Measurements from ENCODE around the gene COL13A1. TPM values are rescaled to one million over a fixed set of nuclear protein-coding genes. Genes with fewer than 3 reads are reported as not detected.

The COL13A1 gene
- total RNA-seq, 3 donors from 2014 or later, result 0.66 to 0.80 (median 0.73) TPM

- DNase-seq (ENCODE audit: low spot score in 2 of 2), result no peak
- peak overlapping the region in 1 of 3 donors; percentile 58 for H3K4me3 ChIP-seq
Observed at GRCh38 chr10:69866246-69866687, 64.6 kb downstream of the COL13A1 start.

DNA sequence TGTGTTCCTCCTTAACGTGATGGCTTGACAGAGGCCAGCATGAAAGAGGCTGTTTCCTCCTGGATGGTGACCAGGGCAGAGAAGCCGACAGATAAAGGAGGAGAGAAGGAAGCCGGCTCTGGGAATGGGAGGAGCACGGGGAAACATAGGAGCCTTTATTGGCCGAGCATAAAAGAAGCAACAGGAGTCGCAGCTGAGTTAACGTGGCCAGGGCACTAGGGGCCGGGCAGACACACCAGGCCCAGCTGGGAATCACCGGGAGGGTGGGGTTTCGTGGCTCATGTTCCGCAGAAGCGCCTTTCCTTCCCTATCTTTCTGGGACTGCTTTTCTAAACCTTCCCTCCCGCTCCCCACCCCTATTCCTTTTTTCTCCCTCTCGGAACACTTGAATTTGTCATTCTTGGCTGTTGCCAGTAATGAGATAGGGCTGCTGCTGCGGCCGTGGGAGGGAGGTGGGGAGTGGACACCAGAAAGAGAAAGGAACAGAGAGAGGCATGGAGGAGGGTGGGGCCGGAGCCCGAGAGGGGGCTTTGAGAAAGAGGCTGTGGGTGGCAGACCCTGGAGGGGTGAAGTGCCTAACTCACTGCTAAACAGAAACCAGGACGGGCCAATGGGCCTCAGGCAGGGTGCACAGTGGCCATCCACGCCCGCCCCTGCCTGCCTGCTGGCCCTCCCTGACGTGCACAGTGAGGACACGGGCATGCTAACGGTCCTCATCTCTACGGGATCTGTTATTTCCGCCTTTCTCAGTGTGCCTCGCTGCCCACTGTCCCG, 65.2 kb downstream of the COL13A1 start:
- Histone ChIP-seq H3K9me3 (no peaks in the 10 kb centered on the region), H3K4me1 (peaks cover 0 to 7% of the 10 kb centered on the region in 2 donors), H3K36me3 (no peaks in the 10 kb centered on the region), H3K4me3 (peak overlapping the region; percentile 25 to 58 (median 32)), H3K27ac (peak overlapping the region; percentile 68 to 83), H3K27me3 (no peaks in the 10 kb centered on the region)
- TF ChIP-seq, protein P1, sequence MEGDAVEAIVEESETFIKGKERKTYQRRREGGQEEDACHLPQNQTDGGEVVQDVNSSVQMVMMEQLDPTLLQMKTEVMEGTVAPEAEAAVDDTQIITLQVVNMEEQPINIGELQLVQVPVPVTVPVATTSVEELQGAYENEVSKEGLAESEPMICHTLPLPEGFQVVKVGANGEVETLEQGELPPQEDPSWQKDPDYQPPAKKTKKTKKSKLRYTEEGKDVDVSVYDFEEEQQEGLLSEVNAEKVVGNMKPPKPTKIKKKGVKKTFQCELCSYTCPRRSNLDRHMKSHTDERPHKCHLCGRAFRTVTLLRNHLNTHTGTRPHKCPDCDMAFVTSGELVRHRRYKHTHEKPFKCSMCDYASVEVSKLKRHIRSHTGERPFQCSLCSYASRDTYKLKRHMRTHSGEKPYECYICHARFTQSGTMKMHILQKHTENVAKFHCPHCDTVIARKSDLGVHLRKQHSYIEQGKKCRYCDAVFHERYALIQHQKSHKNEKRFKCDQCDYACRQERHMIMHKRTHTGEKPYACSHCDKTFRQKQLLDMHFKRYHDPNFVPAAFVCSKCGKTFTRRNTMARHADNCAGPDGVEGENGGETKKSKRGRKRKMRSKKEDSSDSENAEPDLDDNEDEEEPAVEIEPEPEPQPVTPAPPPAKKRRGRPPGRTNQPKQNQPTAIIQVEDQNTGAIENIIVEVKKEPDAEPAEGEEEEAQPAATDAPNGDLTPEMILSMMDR (IDR thresholded peaks at IDR 0.05), result no peak
- TF ChIP-seq POLR2A (IDR thresholded peaks at IDR 0.05) (no peak), POLR2AphosphoS5 (IDR thresholded peaks at IDR 0.05) (no peak)
- peak in 1 of 2 donors; percentile 28 for DNase-seq (ENCODE audit: low spot score in 2 of 2)
- intact Hi-C loops (cut with DNase I; ENCODE audit: low total_unique reads), result no loop called here

More at GRCh38 chr10:69866246-69866687, 64.6 kb downstream of the COL13A1 start:
- intact Hi-C loops (cut with DNase I; ENCODE audit: low total_unique reads), result no loop called here
- Histone ChIP-seq H3K4me1 (peaks cover 0 to 7% of the 10 kb centered on the region in 2 donors), H3K27ac (peak overlapping the region; percentile 68 to 83), H3K36me3 (no peaks in the 10 kb centered on the region), H3K9me3 (no peaks in the 10 kb centered on the region), H3K27me3 (no peaks in the 10 kb centered on the region)
- TF ChIP-seq POLR2A (IDR thresholded peaks at IDR 0.05), result no peak
- no peak for TF ChIP-seq POLR2AphosphoS5 (IDR thresholded peaks at IDR 0.05)
- TF ChIP-seq, protein P1 (IDR thresholded peaks at IDR 0.05), result no peak

DNA sequence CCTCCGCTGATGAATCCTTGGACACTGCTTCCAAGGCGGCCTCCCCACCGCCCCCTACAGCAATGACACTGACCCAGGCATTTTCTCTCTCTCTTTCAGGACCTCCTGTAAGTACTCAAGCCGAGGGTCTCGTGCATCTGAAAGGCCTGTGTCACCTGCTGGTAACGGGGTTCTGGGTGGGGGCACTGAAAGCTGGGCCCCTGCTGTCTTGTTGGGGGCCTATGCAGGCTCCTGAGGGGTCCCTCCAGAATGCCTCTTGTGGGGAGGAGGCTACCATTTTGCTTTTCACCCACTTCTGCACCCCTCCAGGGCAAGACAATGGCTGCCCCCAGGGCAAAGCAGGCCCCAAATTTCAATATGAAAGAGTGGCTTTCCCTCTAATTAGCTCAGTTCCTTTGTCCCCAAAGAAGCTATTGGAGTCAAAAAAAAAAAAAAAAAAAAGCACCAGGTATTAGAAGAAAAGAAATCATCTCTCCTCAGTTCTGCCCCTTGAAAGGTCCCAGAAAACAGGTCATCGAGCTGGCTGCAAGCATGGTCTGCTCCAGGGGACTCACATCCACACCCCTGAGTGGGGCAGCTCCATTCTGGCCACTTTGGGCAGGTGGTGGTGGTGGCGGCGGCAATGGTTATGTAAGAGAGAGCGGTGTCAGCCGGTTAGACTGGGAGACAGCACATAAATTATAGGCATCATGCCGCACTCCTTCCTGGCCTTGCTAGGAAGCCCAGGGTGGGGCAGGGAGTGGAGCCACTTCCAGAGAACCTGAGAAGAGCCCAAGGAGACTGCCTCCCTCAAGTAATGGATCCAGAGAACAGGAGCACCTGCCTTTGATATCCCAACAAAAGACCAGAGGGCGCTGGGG, 66.2 kb downstream of the COL13A1 start:
- no peak for DNase-seq (ENCODE audit: low spot score in 2 of 2)
- Histone ChIP-seq H3K27me3 (no peaks in the 10 kb centered on the region), H3K4me1 (peaks cover 0 to 7% of the 10 kb centered on the region in 2 donors), H3K27ac (no peak overlapping the region), H3K9me3 (no peaks in the 10 kb centered on the region), H3K36me3 (no peaks in the 10 kb centered on the region), H3K4me3 (no peak overlapping the region)
- TF ChIP-seq, protein P1 (IDR thresholded peaks at IDR 0.05), result no peak
- no peak for TF ChIP-seq POLR2A (IDR thresholded peaks at IDR 0.05)
- no peak for TF ChIP-seq POLR2AphosphoS5 (IDR thresholded peaks at IDR 0.05)
- intact Hi-C loops (cut with DNase I; ENCODE audit: low total_unique reads), result no loop called here

- intact Hi-C loops (cut with DNase I; ENCODE audit: low total_unique reads), result no loop called here
- no peak for TF ChIP-seq POLR2A (IDR thresholded peaks at IDR 0.05)
- TF ChIP-seq POLR2AphosphoS5 (IDR thresholded peaks at IDR 0.05), result no peak
- TF ChIP-seq, protein P1 (IDR thresholded peaks at IDR 0.05), result no peak
- Histone ChIP-seq H3K27me3 (no peaks in the 10 kb centered on the region), H3K4me1 (peaks cover 0 to 7% of the 10 kb centered on the region in 2 donors), H3K27ac (peak overlapping the region in 1 of 2 donors; percentile 12), H3K36me3 (no peaks in the 10 kb centered on the region), H3K4me3 (no peak overlapping the region), H3K9me3 (no peaks in the 10 kb centered on the region)
- DNase-seq (ENCODE audit: low spot score in 2 of 2), result no peak
Observed at GRCh38 chr10:69868821-69869220, 67.1 kb downstream of the COL13A1 start.

All from breast epithelium (tissue), 4 donors.